HG03460 (cell line): ENCODE data around the gene INS.
"Not testable (repeated sequence)": the region's sequence is repeated elsewhere in the genome, so short reads cannot be mapped to it uniquely, and the experiment has no call there.

Experiments used
- ATAC-seq: cut with Tn5 transposase; IDR thresholded peaks from one replicate; pipeline ENCODE4 v1.9.1; 2021; ENCODE audit not compliant: unreplicated experiment

INS gene

GRCh38 chr11:2134022-2135010 is 26.7 kb downstream of the INS start:
- no peak for ATAC-seq

DNA sequence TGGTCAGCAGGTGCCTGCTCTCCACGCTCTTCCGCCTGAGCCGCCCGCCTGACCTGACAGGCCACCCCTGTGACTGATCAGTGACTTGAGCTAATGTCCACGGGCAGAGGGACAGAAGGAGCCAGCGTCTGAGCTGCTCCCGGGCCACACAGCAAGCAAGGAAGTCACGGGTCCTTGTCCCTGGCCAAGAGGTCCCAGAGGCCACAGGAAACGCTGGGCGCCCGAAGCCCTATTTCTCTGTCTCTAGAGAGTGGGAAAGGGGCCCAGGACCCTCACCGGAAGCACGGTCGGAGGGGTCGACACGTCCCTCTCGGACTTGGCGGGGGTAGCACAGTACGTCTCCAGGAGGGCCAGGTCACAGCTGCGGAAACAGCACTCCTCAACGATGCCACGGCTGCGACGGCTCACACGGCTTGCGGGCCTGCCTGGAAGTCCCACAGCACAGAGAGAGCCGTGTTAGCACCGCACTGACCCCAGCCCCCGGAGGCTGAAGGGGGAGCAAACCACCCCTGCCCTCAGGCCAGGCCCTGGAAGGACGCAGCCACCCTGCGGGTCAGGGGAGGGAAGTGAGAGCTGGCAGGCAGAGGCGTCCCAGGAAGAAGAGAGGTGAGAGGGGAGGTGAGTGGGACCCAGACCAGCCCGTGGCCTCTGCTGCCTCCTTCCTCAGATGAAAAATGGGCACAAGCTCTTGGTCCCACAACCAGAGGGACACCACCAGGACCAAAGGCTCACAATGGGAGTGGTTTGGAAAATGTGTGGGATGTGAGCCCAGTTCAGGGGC is 27.6 kb downstream of the INS start:
- no peak for ATAC-seq

DNA sequence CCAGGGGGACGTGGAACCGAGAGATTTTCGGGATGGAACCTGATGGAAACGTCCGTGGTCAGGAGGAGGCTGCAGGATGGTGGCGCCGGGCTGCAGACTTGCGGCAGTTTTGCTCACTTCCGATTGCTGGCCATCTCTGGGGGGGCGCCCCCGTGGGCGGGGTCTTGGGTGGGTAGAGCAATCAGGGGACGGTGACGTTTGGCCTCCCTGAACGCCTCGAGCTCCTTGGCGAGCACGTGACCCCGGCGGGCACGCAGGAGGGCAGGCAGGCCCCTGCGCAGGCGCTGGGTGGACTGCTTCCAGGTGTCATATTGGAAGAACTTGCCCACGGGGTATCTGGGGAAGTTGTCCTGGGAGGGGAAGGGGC is 28.2 kb downstream of the INS start:
- ATAC-seq = no peak

- ATAC-seq = no peak
These were observed 28.8 kb downstream of the INS start for GRCh38 chr11:2132246-2132645.

GRCh38 chr11:2131371-2132236 is 29.4 kb downstream of the INS start:
- ATAC-seq = no peak

GRCh38 chr11:2130881-2131352 is 30.1 kb downstream of the INS start:
- ATAC-seq = no peak

DNA sequence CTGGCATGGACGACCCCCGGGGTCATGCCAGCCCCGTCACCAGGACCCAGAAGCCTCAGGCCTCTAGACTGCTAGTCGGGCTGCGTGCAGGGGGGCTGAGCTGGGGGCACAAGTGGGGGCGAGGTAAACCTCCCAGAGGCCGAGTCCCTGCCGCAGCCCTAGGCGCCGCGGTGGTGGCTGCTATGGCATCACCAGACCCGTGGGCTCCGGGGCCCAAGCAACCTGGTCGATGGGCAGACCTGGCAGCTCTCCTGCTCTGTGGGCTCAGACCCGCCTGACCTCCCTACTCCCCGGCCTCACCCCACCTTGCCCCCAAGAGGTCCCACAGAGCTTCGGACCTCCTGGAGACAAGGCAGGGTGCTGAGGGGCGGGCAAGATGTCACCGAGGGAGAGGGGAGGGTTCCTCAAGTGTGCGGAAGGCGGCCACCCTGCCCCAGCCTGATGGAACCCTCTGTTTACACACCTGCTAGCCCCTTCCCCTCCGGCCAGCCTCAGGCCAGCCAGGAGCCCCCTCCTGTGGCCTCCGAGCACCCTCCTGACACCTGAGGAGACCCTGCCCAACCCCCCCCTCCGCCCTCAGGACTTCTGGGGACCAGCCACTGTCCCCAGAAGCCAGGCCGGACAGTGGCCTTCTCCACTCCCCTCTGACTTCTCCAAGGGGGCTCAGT is 31.2 kb downstream of the INS start:
- ATAC-seq = no peak

GRCh38 chr11:2129308-2129698 is 31.7 kb downstream of the INS start:
- no peak for ATAC-seq

DNA sequence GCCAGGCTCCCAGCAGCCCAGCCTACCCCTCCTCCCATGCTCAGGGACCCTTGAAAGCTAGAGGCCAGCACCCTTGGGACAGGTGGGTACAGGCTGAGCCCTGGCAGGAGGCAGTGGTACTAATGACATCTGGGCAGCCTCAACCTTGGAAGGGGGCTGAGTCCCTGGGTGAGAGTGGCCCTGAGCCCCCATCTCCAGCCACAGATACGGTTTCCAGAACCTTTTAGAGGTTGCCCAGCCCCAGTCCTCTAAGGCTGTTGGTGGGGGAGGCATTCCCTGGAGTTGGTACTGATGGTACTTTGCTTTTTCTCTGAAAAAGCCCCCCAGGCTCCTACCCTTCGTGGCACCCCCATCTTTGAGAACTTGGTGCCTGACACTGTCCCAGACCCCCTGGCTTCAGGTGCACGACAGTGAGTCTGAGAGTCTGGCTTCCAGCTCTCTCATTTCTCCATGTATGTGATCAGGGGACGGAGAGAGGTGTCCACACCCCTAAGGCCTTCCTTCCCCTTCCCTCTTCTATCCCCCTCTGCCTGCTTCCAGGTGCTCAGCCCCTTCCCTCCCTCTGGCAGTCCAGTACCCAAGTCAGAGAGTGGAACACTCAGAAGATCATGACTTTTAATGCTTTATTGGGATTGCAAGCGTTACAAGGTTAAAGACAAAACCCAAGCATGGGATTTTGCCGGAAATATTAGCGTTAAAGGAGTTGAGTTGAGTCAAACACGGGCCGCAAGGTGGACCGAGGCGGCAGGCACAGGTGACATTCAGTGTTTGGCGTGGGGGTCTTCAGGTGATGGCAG is 32.3 kb downstream of the INS start:
- ATAC-seq = no peak

GRCh38 chr11:2128130-2128510 is 32.9 kb downstream of the INS start:
- no peak for ATAC-seq

DNA sequence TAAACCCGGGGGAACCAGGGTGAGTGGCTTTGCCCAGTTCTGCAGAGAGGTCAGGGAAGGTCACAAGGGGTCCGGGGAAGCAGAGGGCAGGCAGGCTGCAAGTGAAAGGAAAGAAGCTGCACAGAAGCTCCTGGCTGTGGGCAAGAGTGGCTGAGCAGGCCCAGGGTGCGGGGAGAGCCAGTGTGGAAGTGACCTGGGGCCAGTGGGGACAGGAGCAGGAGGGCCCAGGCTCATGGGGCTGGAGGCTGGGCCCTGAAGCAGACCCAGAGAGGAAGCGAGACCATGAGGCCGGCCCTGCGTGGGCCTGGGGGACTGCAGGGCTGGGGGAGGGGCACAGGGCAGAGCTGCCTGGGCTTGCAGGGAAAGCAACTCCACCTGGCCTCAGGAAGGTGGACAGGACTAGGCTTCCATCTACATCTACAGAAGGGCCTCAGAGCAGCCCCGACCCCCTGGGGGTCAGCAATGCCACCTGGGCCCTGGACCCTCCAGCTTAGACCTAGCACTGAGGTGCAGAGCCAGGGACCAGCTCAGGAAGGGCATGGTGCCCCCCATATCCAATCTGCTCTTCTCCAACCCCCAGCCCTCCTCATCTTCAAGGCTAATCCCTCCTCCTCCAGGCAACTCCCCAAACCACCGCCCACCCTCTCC is 33.4 kb downstream of the INS start:
- ATAC-seq = no peak

- ATAC-seq = no peak
These were observed 34.4 kb downstream of the INS start for GRCh38 chr11:2126520-2127085.

- not testable (repeated sequence) for ATAC-seq
These were observed 36.1 kb downstream of the INS start for GRCh38 chr11:2124736-2125484.

DNA sequence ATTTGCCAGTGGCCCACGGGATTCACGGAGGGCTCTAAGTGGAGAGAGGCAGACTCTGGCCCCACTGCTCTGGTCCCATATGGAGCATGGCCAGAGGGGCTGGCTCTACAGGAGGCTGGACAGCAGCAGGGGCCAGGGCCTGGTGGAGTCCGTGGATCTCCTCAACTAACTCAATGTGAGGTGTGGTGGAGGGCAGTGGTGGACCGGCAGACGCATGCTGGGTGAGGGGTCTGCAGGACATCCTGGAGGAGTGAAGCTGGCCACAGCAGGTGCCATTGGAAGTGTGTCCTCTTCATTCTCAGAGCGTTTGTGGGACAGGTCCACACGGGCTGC is 37.4 kb downstream of the INS start:
- ATAC-seq = no peak

- no peak for ATAC-seq
These were observed 37.9 kb downstream of the INS start for GRCh38 chr11:2122907-2123627.

DNA sequence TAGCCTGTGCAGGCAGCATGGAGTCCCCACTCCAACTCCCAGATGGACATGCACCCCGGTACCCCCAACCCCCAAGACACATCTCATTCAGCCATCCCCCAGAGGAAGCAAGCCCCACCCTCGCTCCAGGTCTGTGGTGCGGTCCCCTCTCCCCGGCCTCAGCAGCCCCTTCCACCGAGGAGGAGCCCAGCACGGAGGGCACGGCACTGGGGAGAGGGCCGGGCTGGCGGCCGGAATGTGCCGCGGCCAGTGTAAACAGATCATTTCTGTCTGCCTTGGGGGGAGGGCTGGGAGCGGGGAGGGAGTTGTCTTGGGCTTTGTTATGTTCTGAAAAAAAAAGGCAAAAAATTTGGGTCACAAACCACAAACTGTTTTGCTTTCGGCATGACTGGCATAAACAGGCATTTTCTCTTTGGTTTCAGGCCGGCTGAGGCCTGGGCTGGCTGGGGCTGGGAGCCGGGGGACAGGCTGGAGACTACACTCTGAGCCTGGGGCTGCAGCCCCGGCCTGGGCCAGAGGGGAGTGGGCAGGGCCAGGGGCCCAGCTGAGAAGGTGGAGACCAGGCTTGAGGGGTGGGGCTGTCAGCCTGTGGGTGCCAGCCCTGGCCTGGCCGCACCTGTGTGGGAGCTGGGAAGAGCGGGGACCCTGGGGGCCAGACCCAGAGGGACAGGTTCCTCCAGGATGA is 38.6 kb downstream of the INS start:
- ATAC-seq = no peak
